Mammary epithelial cell (primary cell): ENCODE measurements around the gene MCAM.

Experiments
- EZH2 ChIP-seq: IDR thresholded peaks from 2 replicates; pipeline ENCODE4 v1.6.1; 2012; ENCODE audit warnings: low read length, inconsistent platforms, borderline replicate concordance
- TF ChIP-seq, protein P1 (sequence below), 2 donors: IDR thresholded peaks in 1 of 2; conservative IDR thresholded peaks in 1 of 2; 2 replicates each; pipeline ENCODE4 v1.5.1; 2011 to 2012; ENCODE audit warnings: inconsistent platforms in 2 of 2, low read length in 2 of 2, mild to moderate bottlenecking in 2 of 2, control low read depth in 1 of 2, low read depth in 1 of 2; ENCODE audit not compliant: insufficient read depth in 1 of 2; ENCODE audit errors: extremely low read depth in 1 of 2

DNA sequence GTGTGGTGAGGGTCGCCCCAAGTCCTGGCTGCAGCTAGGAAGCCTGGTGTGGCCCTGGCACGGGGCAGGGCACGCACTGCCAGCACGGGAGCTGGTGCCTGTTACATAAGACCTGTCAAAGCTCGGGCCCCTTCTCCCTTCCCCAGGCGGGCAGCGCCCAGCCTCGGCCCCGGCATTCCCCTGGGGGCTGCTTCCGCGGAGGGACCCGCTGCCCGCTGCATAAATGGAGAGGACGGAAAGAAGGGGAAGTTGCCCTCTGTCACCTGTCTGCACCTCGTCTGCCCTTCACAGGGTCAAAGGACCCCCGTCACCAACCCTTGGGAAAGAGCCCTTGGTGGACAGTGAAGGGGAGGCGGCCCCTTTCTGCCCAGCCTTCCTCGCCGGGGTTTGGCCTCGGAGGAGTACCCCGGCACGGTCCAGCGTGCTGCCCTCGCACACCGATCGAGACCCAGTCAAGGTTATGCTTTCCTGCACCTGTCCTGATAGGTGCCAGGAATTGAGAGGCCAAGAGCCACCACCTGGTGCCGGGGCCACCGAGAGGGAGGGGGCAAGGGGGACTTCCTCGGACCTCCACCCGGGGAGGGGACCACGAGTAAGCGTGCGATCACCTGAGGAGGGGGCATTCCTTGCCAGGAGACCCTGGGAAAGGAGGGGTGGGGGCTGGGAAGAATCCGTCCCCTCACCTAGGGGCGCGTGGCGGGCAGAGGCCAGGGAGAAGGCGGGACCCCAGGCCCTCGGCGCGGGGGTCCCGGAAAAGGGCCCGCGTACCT is 46.3 kb upstream of the MCAM start:
- TF ChIP-seq, protein P1, sequence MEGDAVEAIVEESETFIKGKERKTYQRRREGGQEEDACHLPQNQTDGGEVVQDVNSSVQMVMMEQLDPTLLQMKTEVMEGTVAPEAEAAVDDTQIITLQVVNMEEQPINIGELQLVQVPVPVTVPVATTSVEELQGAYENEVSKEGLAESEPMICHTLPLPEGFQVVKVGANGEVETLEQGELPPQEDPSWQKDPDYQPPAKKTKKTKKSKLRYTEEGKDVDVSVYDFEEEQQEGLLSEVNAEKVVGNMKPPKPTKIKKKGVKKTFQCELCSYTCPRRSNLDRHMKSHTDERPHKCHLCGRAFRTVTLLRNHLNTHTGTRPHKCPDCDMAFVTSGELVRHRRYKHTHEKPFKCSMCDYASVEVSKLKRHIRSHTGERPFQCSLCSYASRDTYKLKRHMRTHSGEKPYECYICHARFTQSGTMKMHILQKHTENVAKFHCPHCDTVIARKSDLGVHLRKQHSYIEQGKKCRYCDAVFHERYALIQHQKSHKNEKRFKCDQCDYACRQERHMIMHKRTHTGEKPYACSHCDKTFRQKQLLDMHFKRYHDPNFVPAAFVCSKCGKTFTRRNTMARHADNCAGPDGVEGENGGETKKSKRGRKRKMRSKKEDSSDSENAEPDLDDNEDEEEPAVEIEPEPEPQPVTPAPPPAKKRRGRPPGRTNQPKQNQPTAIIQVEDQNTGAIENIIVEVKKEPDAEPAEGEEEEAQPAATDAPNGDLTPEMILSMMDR (conservative IDR thresholded peaks at IDR 0.05 in 1 of 2, IDR thresholded peaks at IDR 0.05 in 1 of 2; ENCODE audit: extremely low read depth in 1 of 2, insufficient read depth in 1 of 2, low read depth in 1 of 2, low read length in 2 of 2), result no peak
- TF ChIP-seq EZH2, result no peak
